Loucy (cell line): ENCODE data around the gene BCR.

Experiments used
- H2AFZ ChIP-seq: fragments of 200-600 bp; sonication (generic); 2 replicates; pipeline ENCODE4 v1.6.0; 2016; ENCODE audit warnings: antibody characterized with exemption, mild to moderate bottlenecking, low read length, moderate library complexity
- H3F3A ChIP-seq: fragments of 200-600 bp; 2 replicates; pipeline ENCODE4 v1.6.0; 2016; ENCODE audit warnings: antibody characterized with exemption, low read depth, mild to moderate bottlenecking
- H3K27me3 ChIP-seq: fragments of 200-600 bp; sonication (generic); 2 replicates; pipeline ENCODE4 v1.6.1; 2014; ENCODE audit warnings: low read length, mild to moderate bottlenecking; ENCODE audit not compliant: insufficient read depth, poor library complexity, severe bottlenecking
- H3K36me3 ChIP-seq: fragments of 200-600 bp; sonication (generic); 2 replicates; pipeline ENCODE4 v1.6.1; 2016; ENCODE audit warnings: low read length; ENCODE audit not compliant: insufficient read depth
- H3K4me1 ChIP-seq: fragments of 200-600 bp; sonication (generic); 2 replicates; pipeline ENCODE4 v1.5.1; 2014; ENCODE audit warnings: low read length, mild to moderate bottlenecking; ENCODE audit not compliant: insufficient read depth, poor library complexity, severe bottlenecking
- H3K4me2 ChIP-seq: fragments of 200-600 bp; sonication (generic); 2 replicates; pipeline ENCODE4 v1.6.0; 2014; ENCODE audit warnings: antibody characterized with exemption, low read length, low read depth, mild to moderate bottlenecking; ENCODE audit not compliant: poor library complexity, severe bottlenecking
- H3K4me3 ChIP-seq: fragments of 200-600 bp; sonication (generic); 2 replicates; pipeline ENCODE4 v1.5.1; 2014; ENCODE audit warnings: low read length, mild to moderate bottlenecking, mixed read lengths; ENCODE audit not compliant: poor library complexity, severe bottlenecking
- H3K79me2 ChIP-seq: fragments of 200-600 bp; sonication (generic); 2 replicates; pipeline ENCODE4 v1.6.1; 2014; ENCODE audit warnings: low read length; ENCODE audit not compliant: insufficient read depth
- H3K9ac ChIP-seq: fragments of 200-600 bp; sonication (generic); 2 replicates; pipeline ENCODE4 v1.6.0; 2014; ENCODE audit warnings: mild to moderate bottlenecking, low read depth, low read length, moderate library complexity; ENCODE audit not compliant: poor library complexity, severe bottlenecking
- H3K9me2 ChIP-seq: fragments of 200-600 bp; sonication (generic); replicated peaks from 2 replicates; pipeline ENCODE4 v1.6.1; 2016; ENCODE audit warnings: low read depth, low read length, mixed read lengths
- H3K9me3 ChIP-seq: fragments of 200-600 bp; sonication (generic); 2 replicates; pipeline ENCODE4 v1.6.1; 2014; ENCODE audit warnings: mild to moderate bottlenecking, antibody characterized with exemption, low read length, low read depth; ENCODE audit not compliant: insufficient read depth
- H4K20me1 ChIP-seq: fragments of 200-600 bp; sonication (generic); 2 replicates; pipeline ENCODE4 v1.6.0; 2014; ENCODE audit warnings: antibody characterized with exemption, low read length, mild to moderate bottlenecking; ENCODE audit not compliant: insufficient read depth, poor library complexity, severe bottlenecking
- EZH2phosphoT487 ChIP-seq: fragments of 200-600 bp; IDR thresholded peaks from 2 replicates; pipeline ENCODE4 v1.6.1; 2018; ENCODE audit warnings: antibody characterized with exemption, mild to moderate bottlenecking, moderate library complexity, borderline replicate concordance
- TF ChIP-seq, protein P1 (sequence below): fragments of 200-600 bp; sonication (generic); conservative IDR thresholded peaks from 2 replicates; pipeline ENCODE4 v1.5.1; 2014; ENCODE audit warnings: mild to moderate bottlenecking, antibody characterized with exemption, low read length

BCR gene

DNA sequence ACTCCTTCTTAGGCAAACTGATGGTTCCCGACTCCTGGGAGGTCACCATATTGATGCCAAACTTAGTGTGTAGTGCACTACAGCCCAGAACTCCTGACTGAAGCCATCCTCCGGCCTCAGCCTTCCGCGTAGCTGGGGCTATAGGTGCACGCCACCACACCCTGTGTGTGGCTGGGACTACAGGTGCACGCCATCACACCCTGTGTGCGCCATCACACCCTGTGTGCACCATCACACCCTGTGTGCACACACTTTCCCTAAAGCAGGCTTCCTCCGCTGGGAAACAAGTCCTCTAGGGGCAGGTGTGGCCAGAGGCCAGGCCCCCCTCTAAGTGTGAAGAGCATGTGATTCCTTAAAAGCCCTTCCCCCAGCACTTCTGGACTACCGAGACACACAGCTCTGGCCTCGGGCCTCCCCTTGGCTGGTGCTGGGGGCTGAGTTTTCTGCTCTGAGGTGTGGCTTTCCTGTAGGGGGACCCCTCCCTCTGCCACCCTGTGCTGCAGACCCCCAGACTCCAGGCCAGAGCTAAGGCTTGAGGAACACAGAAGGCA is 81.7 kb downstream of the BCR start:
- Histone ChIP-seq H3K36me3 (peaks cover 99% of the 10 kb centered on the region; the same call in 1 of the 2 replicates), H3K27me3 (no peaks in the 10 kb centered on the region), H3K4me2 (no peak overlapping the region), H4K20me1 (peaks cover 82% of the 10 kb centered on the region), H3K4me3 (no peak overlapping the region), H3K9me2 (no peaks in the 10 kb centered on the region), H3K4me1 (no peaks in the 10 kb centered on the region), H2AFZ (no peak overlapping the region), H3K9ac (no peak overlapping the region), H3F3A (no peaks in the 10 kb centered on the region), H3K79me2 (peaks cover 51% of the 10 kb centered on the region), H3K9me3 (no peaks in the 10 kb centered on the region)
- TF ChIP-seq EZH2phosphoT487 = no peak
- TF ChIP-seq, protein P1, sequence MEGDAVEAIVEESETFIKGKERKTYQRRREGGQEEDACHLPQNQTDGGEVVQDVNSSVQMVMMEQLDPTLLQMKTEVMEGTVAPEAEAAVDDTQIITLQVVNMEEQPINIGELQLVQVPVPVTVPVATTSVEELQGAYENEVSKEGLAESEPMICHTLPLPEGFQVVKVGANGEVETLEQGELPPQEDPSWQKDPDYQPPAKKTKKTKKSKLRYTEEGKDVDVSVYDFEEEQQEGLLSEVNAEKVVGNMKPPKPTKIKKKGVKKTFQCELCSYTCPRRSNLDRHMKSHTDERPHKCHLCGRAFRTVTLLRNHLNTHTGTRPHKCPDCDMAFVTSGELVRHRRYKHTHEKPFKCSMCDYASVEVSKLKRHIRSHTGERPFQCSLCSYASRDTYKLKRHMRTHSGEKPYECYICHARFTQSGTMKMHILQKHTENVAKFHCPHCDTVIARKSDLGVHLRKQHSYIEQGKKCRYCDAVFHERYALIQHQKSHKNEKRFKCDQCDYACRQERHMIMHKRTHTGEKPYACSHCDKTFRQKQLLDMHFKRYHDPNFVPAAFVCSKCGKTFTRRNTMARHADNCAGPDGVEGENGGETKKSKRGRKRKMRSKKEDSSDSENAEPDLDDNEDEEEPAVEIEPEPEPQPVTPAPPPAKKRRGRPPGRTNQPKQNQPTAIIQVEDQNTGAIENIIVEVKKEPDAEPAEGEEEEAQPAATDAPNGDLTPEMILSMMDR = no peak

DNA sequence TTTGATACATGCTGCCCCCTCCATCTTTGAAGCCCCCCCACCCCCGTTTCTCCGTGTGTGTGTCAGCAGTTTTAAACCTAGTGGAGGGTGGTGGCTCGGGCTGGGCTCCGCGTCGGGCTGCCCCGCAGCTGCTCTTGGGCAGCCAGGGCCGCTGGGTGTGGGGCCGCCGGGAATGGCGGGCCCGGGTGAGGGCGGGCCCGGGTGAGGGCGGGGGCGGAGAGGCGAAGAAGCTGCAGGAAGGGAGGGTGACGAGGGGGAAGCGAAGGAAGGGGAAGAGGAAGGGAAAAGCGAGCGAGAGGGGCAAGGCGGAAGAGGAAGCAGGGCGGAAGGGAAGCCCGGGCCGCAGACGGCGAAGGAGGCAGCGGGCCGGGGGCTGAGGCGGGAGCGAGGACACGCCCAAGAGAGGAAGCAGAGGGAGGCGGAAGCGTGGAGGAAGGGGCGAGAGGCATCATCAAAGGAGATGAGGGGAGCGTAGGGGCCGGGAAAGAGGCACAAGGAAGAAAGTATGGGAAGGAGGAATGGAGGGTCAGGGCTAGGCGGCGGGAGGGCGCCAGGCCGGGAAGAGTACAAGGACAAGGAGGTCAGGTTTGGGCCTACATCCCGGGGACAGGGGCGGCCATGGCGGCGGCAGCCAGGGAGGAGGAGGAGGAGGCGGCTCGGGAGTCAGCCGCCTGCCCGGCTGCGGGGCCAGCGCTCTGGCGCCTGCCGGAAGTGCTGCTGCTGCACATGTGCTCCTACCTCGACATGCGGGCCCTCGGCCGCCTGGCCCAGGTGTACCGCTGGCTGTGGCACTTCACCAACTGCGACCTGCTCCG is 82.4 kb downstream of the BCR start:
- Histone ChIP-seq H4K20me1 (peaks cover 74% of the 10 kb centered on the region), H3K4me2 (no peak overlapping the region), H3K9me3 (no peaks in the 10 kb centered on the region), H3K9ac (no peak overlapping the region), H3K36me3 (peaks cover 99% of the 10 kb centered on the region; the same call in 1 of the 2 replicates), H3K9me2 (no peaks in the 10 kb centered on the region), H2AFZ (no peak overlapping the region), H3F3A (no peaks in the 10 kb centered on the region), H3K27me3 (no peaks in the 10 kb centered on the region), H3K4me1 (no peaks in the 10 kb centered on the region), H3K79me2 (peaks cover 45% of the 10 kb centered on the region), H3K4me3 (no peak overlapping the region)
- TF ChIP-seq EZH2phosphoT487 = no peak
- TF ChIP-seq, protein P1 = no peak

DNA sequence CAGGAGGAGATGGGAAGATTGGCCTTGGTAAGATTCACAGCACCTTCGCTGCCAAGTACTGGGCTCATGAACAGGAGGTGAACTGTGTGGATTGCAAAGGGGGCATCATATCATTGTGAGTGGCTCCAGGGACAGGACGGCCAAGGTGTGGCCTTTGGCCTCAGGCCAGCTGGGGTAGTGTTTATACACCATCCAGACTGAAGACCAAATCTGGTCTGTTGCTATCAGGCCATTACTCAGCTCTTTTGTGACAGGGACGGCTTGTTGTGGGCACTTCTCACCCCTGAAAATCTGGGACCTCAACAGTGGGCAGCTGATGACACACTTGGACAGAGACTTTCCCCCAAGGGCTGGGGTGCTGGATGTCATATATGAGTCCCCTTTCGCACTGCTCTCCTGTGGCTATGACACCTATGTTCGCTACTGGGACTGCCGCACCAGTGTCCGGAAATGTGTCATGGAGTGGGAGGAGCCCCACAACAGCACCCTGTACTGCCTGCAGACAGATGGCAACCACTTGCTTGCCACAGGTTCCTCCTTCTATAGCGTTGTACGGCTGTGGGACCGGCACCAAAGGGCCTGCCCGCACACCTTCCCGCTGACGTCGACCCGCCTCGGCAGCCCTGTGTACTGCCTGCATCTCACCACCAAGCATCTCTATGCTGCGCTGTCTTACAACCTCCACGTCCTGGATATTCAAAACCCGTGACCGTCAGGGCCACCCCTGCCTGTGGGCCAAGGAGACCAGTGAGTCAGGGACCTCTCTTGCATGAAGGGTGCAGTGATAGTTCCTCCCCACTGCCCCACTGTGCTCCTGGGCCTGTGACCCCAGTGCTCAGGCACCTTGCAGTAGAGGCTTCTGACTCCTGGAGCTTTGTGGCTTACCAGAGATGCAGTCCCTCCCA is 83.6 kb downstream of the BCR start:
- H3K9ac ChIP-seq = no peak overlapping the region
- TF ChIP-seq, protein P1 = no peak
- TF ChIP-seq EZH2phosphoT487 = no peak
- H3K79me2 ChIP-seq = peaks cover 33% of the 10 kb centered on the region
- H3K27me3 ChIP-seq = no peaks in the 10 kb centered on the region
- H4K20me1 ChIP-seq = peaks cover 64% of the 10 kb centered on the region
- no peaks in the 10 kb centered on the region for H3K9me2 ChIP-seq
- H3K4me2 ChIP-seq = no peak overlapping the region
- no peak overlapping the region for H3K4me3 ChIP-seq
- no peak overlapping the region for H2AFZ ChIP-seq
- H3K4me1 ChIP-seq = no peaks in the 10 kb centered on the region
- H3K36me3 ChIP-seq = peaks cover 99% of the 10 kb centered on the region; the same call in 1 of the 2 replicates
- H3K9me3 ChIP-seq = no peaks in the 10 kb centered on the region
- no peaks in the 10 kb centered on the region for H3F3A ChIP-seq
